HG02938 (cell line): Measurements from ENCODE around the gene ITGB1BP2.
"Not testable (repeated sequence)": the region's sequence is repeated elsewhere in the genome, so short reads cannot be mapped to it uniquely, and the experiment has no call there.

Experiments
- ATAC-seq: cut with Tn5 transposase; IDR thresholded peaks from one replicate; pipeline ENCODE4 v1.9.1; 2021; ENCODE audit warnings: mild to moderate bottlenecking, moderate library complexity; ENCODE audit not compliant: unreplicated experiment

Gene ITGB1BP2

DNA sequence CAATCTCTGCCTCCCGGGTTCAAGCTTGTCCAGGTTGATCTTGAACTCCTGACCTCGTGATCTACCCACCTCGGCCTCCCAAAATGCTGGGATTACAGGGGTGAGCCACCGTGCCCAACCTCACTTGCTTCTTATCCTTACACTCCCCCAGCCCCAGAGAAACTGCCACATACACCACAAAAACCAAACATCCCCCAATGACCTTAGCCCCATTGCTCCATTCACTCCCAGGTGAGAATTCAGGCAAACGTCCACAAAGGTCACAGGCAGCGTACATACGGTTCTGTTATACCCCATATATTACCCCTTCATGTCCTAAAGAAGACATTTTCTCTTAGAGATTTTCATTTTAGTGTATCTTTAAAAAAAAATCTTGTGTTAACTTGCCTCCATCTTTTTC lies 1.1 kb upstream of the ITGB1BP2 start:
- ATAC-seq: not testable (repeated sequence)

DNA sequence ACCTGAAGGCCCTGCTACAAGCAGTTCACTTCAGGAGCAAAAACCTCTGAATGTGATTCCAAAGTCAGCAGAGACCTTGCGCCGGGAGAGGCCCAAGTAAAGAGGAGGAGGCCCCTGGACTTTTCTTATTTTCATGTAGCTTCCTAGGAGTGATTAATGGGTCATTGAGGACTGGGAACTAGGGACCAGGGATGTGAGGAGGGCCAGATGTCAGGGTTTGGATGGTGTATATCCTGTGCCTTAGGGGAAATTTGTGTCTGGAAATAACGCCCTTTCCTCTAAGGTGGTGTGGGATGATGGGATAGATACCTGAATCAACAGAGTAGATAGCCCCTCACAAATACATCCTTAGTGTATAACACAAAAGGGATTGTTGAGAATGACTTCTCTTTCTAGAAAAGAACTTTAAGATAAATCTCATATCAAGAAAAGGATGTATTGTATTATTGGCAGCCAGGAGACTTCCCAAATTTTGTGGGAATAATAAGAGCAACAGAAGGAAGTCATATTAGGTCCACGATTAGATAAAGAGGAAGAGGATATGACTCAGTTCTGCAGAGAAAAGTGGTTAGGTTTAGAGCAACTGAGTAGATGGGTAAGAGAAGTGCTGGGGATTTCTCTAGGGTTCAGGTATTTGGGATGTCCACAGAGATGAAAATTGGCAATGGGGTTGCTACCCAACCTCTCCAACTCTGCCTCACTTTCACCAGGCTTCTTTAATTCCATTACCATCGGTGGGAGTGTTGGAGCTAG lies 1.1 kb downstream of the ITGB1BP2 start:
- no peak for ATAC-seq

DNA sequence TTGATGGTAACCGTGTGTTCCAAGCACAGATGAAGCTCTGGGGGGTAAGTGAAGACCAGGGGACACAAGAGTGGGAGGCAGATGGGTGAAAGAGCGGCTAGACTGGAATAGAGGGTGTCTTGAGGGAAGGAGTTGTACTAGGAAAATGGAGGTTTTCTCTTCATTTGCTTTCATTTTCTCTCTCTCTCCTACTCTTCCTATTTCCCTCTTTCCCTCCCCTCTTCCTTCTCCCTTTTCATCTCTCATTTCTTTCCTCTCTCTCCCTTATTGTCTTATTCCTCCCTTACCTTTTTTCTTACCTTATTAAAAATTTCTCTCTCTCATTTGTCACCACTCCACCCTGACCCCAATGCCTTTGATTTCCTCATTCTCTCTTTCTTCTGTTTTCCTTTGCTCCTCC lies 3.0 kb downstream of the ITGB1BP2 start:
- no peak for ATAC-seq

DNA sequence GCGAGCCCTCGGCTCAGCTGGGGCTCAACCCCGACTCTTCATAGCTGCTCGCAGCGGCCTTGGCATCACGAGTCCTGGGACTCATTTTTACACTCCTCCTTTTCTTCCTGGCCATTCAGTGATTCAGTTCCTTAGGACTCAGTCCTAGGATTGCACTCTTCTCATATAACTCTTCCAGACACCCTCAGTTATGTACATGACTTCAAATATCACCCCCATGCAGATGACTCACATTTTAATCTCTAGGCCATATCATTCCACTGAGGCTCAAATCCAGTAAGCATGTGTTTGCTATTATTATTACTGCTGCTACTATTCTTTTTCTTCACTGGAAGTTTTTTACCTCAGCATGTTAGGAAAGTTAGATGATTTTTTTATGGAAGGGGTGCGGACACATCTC lies 14.4 kb downstream of the ITGB1BP2 start:
- no peak for ATAC-seq

DNA sequence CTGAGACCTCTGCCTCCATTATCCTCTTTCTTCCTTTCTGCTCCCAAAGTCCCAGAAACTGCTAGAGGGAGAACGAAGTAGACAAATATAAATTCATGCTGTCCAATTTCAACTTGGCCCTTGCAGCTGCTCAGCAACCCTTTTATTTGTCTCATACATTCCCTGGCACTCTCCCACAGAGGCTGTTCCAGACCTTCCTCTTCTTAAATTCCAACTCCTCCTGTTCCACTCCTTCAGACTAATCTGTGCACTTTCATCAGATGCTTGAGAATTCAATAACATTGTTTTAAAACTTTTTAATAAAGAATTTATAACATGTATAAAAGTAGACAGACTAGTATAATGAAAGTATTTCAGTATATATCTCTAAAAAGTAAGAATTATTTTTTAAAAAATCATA lies 15.4 kb downstream of the ITGB1BP2 start:
- ATAC-seq: not testable (repeated sequence)

DNA sequence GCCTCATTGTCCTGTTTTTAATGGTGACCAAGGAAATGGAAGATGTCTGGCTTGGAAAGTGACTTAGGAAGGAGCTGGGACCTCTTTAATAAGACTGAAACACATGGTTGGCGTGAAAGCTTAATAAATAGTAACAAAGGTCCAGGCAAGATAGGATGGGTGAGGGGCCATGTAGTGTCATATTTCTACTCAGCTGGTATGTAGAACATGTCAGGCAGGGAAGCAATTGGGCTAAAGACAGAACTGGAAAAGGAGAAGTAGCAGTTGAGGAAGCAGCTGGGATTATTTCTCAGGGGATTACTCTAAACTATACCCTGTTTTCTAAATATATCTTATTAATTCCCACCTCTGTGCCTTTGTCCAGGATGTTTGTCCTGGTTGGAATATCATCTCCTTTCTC lies 18.6 kb downstream of the ITGB1BP2 start:
- no peak for ATAC-seq

DNA sequence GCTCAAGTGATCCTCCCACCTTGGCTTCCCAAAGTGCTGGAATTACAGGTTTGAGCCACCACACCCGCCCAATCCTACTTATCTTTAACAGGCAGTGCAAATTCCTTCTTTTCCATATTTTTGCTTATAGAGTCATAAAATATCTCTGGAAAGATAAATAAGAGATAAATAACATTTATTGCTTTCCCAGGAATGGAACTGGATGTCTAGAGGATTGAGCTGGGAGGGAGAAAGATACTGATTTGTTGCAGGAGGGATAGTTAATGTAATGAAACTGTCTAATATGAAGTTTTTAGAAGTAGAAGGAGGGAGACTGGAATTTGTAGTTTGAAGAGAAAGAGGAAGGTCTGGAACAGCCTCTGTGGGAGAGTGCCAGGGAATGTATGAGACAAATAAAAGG lies 20.2 kb downstream of the ITGB1BP2 start:
- no peak for ATAC-seq

DNA sequence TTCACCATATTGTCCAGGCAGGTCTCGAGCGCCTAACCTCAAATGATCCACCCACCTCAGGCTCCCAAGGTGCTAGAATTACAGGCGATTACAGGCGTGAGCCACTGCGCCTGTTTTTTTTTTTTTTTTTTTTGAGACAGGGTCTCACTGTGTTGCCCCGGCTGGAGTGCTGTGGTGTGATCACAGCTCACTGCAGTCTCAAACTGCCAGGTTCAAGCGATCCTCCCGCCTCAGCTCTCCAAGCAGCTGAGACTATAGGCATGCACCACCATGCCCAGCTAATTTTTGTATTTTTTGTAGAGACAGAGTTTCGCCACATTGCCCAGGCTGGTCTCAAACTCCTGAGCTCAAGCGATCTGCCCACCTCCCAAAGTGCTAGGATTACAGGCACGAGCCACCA lies 22.9 kb downstream of the ITGB1BP2 start:
- ATAC-seq: not testable (repeated sequence)

DNA sequence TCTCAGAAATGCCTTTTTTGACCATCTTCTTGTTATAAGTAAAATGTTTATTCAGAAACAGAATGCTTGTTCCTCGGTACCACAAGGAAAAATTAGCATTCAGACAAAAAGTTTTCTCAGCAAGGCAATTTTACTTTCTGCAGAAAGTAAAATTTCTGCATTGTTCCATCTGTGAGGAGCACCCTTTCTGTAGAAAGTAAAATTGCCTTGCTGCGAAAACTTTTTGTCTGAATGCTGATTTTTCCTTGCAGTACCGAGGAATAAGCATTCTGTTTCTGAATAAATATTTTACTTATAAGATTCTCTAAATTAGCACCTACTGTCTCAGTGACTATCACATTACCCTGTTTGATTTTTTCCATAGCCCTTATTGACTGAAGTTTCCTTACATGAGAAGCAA lies 24.8 kb downstream of the ITGB1BP2 start:
- no peak for ATAC-seq

DNA sequence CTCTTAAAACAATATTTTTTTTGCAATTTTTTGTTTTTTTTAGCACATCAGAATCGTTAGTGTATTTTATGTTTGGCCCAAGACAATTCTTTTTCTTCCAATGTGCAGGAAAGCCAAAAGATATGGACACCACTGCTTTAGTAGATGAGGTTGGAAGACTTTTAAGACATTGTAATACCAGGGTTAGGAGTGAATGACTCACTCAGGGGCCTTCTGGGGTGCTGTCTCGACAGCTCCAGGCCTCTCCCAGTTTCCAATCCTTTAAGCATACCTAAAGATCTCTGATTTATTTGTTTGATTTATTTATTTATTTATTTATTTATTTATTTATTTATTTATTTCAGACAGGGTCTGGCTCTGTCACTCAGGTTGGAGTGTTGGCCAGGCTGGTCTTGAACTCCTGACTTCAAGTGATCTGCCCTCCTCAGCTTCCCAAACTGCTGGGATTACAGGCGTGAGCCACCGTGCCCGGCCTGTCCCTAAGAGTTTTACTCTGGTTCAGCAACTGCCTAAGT lies 47.7 kb downstream of the ITGB1BP2 start:
- ATAC-seq: not testable (repeated sequence)

DNA sequence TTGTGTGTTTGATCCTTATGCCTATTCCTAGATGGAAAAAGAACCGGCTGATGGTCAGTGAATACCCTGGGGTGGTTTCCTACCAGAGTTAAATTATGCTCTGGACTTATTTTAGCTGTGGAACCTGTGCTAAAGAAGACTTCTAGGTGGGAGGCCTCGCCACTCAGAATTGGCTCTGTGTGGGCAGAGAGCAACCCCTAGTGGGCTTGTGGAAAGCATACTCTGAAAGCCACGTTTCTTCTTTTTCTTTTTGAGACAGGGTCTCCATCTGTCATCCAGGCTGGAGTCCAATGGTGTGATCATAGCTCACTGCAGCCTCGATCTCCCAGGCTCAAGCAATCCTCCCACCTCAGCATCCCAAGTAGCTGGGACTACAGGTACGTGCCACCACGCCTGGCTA lies 48.3 kb downstream of the ITGB1BP2 start:
- not testable (repeated sequence) for ATAC-seq

DNA sequence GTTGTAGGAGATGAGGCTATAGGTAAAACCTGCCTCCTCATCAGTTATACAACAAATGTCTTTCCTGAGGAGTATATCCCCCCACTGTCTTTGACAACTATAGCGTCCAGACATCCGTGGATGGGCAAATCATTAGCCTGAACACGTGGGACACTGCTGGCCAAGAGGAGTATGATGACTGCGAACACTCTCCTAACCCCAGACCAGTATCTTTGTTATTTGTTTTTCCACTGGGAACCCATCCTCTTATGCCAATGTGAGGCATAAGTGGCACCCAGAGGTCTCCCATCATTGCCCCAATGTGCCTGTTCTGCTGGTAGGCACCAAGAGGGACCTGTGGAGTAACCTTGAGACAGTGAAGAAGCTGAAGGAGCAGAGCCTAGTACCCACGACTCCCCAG lies 50.9 kb downstream of the ITGB1BP2 start:
- not testable (repeated sequence) for ATAC-seq
